GM18499 (cell line): Measurements from ENCODE around the gene DTHD1.

Experiments used
- ATAC-seq: cut with Tn5 transposase; IDR thresholded peaks from one replicate; pipeline ENCODE4 v1.9.1; 2021; ENCODE audit warnings: moderate number of reproducible peaks; ENCODE audit not compliant: insufficient read depth, unreplicated experiment

DTHD1 gene

DNA sequence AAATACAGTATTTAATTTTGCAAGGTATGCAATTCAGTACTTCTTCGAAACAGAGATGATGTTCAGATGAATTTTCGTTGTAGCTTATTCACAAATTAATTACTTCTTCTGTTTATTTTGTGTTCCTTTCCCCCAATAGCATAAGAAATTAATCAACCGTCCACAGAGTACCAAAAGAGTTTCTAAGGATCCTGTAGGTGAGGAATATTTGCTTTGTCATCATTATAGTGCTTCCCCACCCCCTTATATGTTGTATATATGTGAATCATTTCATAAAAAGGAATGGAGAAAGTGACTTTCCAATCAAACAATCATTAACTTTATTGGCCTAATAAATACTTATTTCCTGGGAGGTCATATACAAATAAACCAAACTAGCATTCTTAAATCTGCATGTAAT, 57.6 kb downstream of the DTHD1 start:
- no peak for ATAC-seq

GRCh38 chr4:36341936-36342335, 60.5 kb downstream of the DTHD1 start:
- ATAC-seq: no peak

- no peak for ATAC-seq
Measured at GRCh38 chr4:36343501-36344175, 62.2 kb downstream of the DTHD1 start.

GRCh38 chr4:36348403-36348938, 67.1 kb downstream of the DTHD1 start:
- ATAC-seq: peak; percentile 88

DNA sequence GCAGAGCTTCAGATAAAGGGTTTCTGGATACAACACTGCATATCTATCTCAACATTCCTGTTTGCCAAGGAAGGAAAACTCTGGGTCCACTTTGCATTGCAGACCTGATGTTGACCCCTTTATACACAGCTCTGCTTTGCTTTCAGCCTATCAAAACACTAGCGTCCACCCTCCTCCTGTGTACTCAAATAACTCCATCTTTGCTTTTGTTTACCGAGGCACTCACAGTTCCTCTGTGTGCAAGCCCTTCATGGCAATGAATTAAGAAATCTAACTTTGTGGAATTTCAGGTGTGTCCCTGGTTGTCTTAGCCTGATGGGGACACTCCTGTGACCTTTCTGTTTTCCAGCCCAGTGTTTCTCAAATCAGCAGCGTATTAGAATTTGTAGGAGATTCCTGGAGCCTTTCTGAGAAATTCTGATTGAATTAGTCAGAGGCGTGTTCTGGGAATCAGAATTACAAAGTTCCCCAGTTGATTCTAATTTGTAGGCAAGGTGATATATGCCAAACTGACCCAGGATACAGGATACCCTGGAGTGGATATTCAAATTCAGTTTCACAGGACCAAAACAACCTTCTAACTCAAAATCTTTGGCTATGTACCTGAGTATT, 68.6 kb downstream of the DTHD1 start:
- no peak for ATAC-seq

DNA sequence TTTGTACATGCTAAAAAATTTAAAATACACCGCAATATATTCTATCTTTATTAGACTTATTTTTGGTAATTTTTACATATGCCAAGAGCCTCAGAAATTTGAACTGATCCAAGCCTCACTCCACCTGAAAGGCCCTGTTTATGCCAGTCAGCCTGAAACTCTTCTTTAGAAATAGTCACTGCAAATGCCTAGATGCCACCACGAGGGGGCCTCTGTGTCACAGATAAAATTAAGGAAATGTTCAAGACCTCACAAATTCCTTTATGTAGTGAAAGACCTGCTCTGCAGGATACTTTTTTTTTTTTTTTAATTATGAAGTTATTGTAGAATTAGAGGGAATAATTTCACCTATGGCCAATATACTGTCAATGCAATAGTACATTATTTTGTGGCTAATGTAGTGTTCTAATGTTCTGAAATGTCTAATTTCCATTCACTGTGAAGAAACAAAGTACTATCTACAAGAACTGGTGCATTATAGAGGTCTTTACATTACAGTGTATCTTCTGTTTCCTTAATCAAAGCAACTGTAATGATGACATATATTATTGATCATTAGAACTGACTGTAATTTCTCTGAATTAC, 69.8 kb downstream of the DTHD1 start:
- peak; percentile 38 for ATAC-seq

DNA sequence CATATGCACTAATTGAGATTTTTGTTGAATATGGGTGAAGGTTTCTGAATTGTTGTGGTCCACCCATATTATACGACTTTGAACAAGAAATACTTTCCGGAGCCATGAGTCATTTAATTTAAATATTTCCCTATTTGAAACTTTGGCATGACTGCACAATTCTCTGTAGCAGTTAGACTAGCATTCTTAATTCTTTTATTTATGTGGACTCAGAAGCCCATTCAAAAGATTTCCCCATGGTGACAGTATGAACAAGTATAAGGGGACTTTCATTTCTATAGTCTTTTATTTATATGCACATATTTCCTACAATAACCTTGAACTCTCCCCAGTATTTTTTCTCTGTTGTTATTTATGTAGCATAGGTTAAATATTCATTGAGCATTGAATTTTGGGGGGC, 72.6 kb downstream of the DTHD1 start:
- ATAC-seq: no peak

DNA sequence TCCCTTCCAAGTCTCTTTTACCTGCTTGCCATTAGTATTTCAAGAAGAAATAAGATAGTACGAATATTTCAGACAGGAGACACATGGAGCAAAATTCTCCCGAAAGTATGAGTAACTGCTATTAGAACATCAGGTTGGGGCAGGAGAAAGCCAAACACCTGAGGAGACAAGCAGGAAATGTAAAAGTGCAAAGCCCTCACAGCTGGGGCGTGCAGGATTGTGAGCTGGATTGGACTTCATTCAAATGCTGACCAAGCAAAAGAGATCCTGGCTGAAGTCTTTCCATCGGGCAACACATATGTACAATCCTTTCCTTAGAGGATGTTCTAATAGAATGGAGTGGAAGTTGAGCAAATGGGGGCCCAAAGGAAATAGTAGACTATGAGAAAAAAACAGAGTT, 76.8 kb downstream of the DTHD1 start:
- no peak for ATAC-seq

GRCh38 chr4:36360755-36361154, 79.3 kb downstream of the DTHD1 start:
- ATAC-seq: no peak

GRCh38 chr4:36363024-36363423, 81.6 kb downstream of the DTHD1 start:
- ATAC-seq: no peak

- ATAC-seq: no peak
Measured at GRCh38 chr4:36374836-36375511, 93.6 kb downstream of the DTHD1 start.

- ATAC-seq: peak; percentile 81
Measured at GRCh38 chr4:36385951-36386571, 104.6 kb downstream of the DTHD1 start.

DNA sequence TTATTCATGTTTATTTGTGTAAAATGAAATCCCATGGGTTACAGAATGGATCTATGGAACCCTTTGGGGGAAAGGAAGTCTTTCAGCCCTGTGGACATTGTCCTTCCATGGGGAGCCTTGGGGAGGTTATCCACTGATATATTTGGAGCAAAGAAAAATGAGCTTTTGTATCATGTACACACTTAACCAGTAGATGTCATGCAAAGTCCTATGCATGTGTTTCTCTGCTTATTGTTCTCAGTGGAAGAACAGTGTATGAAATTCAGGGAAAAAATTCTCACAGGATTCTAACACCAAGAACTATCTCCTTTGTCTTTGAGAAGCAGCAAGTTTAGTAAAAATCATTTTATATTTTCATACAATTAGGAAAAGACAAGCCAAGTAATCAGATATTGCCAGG, 105.3 kb downstream of the DTHD1 start:
- peak; percentile 4 for ATAC-seq

DNA sequence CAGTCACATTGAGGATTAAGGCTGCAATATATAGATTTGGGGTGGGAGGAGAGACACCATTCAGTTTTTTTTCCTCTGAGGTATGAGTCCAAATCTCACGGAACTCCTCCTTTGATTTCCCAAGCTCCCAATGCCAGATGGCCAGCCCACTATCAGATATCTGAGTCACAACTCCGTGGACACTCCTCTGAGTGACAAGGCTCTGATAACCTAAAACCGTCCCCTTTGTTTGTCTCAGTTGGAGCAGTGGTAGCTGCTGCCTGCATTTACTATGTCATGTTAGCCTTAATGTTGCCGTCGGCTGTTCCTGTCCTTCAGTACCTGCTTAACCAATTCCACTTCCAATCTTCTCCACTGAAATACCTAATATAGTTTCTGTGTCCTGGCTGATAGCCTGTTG, 107.3 kb downstream of the DTHD1 start:
- ATAC-seq: no peak

DNA sequence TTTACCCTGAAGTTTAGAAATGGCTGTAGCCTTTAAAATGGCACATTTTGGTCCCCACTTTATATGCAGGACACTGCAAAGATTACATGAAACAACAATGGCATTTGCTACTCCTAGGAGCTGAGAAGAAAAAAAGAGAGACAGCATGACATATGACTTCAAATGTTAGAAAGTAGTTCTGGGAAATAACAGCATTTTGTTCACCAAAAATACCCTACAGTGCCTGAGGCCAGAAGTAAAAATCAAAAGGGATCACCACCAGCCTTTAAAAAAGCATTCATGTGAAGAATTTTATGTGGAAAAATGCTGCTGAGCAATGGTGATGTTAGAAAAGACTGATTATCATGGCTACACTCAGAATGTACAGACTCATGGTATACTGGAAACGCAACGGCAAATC, 110.0 kb downstream of the DTHD1 start:
- ATAC-seq: no peak

DNA sequence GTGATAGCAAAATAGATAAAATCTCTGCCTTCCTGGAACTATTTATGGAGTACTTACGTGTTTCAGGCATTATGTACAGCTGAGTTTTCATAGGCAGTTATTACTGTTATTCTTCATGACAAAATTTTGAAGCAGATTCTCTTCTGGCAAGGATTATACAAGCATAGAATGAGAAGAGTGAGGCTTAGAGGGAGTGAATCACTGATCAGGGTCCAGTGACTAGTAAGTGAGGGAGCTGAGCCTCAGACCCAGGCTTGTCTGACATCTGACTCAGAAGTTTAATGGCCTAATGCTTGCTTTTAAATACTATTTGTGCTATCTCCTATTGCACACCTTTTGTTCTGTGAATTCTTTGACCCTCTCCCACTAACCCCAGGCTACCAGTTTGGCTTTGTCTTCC, 110.6 kb downstream of the DTHD1 start:
- no peak for ATAC-seq

- ATAC-seq: no peak
Measured at GRCh38 chr4:36392916-36393315, 111.5 kb downstream of the DTHD1 start.
